Endothelial cell of umbilical vein (primary cell): ENCODE data around the gene CHIT1. TPM values are rescaled to one million over a fixed set of nuclear protein-coding genes. Genes with fewer than 3 reads are reported as not detected.

Experiments
- BruUV-seq: library from RNA; stranded (reverse); fragments of 400-500 nt; replicated peaks from 2 replicates; lab custom pipeline; 2021; lab: Mats Ljungman, UMichigan
- CTCF ChIA-PET: fragments of 300-600, 350-600 bp; sonication (Branson Sonifier 250); formaldehyde crosslinking; loops from one replicate; lab custom pipeline; 2021; ENCODE audit warnings: antibody characterized with exemption, inconsistent platforms; lab: Charles Lee
- POLR2A ChIA-PET: fragments of 300-600, 350-600 bp; sonication (Branson Sonifier 250); formaldehyde crosslinking; loops from one replicate; lab custom pipeline; 2021; ENCODE audit warnings: antibody characterized with exemption, inconsistent platforms; lab: Charles Lee
- DNase-seq: peaks from one replicate; pipeline ENCODE4 v3.0.0-alpha.2; 2011; ENCODE audit warnings: low read depth, low spot score
- FAIRE-seq: peaks from 2 replicates; lab custom pipeline; 2011; peaks lifted over from hg19 to GRCh38; lab: Jason Lieb, UNC
- H2AFZ ChIP-seq: 2 replicates; pipeline ENCODE4 v1.6.0; 2012; ENCODE audit warnings: low read depth, low read length, control low read depth, inconsistent platforms
- H3K27ac ChIP-seq: 2 replicates; pipeline ENCODE4 v1.5.1; 2011; ENCODE audit warnings: low read depth, mild to moderate bottlenecking, control low read depth, low read length, moderate library complexity; ENCODE audit not compliant: insufficient read depth
- H3K27me3 ChIP-seq, 2 experiments: 2 replicates each; pipeline versions ENCODE4 v1.6.0 to v1.6.1; 2011; ENCODE audit warnings: low read length in 2 of 2, mixed read lengths in 1 of 2; ENCODE audit not compliant: control insufficient read depth in 2 of 2, insufficient read depth in 2 of 2
- H3K36me3 ChIP-seq, 2 experiments: 2 replicates in 1 of 2; 3 replicates in 1 of 2; pipeline ENCODE4 v1.5.1; 2011; ENCODE audit warnings: low read length in 2 of 2, mild to moderate bottlenecking in 1 of 2, moderate library complexity in 1 of 2; ENCODE audit not compliant: control insufficient read depth in 2 of 2, insufficient read depth in 2 of 2; ENCODE audit errors: extremely low read depth in 1 of 2
- H3K4me1 ChIP-seq: 3 replicates; pipeline ENCODE4 v1.5.1; 2011; ENCODE audit warnings: mild to moderate bottlenecking, low read length; ENCODE audit not compliant: control insufficient read depth, insufficient read depth; ENCODE audit errors: extremely low read depth
- H3K4me2 ChIP-seq: 2 replicates; pipeline ENCODE4 v1.6.1; 2011; ENCODE audit warnings: low read length, control low read depth, mixed read lengths; ENCODE audit not compliant: insufficient read depth
- H3K4me3 ChIP-seq, 3 experiments: fragments of 200-600 bp in 1 of 3; sonication (generic), shearing (Covaris generic) in 1 of 3; replicated peaks in 1 of 3; 2 replicates each; pipeline ENCODE4 v1.5.1; 2011 to 2016; ENCODE audit warnings: control low read depth in 3 of 3, low read length in 3 of 3, mild to moderate bottlenecking in 2 of 3, inconsistent platforms in 1 of 3, low read depth in 1 of 3, moderate library complexity in 1 of 3; ENCODE audit not compliant: insufficient read depth in 1 of 3
- H3K79me2 ChIP-seq: 2 replicates; pipeline ENCODE4 v1.6.0; 2012; ENCODE audit warnings: low read length, inconsistent platforms; ENCODE audit not compliant: control insufficient read depth, insufficient read depth
- H3K9ac ChIP-seq: replicated peaks from 2 replicates; pipeline ENCODE3; 2011; ENCODE audit warnings: low read length, control low read depth; ENCODE audit not compliant: insufficient read depth; ENCODE audit errors: extremely low read depth
- H3K9me1 ChIP-seq: replicated peaks from 3 replicates; pipeline ENCODE4 v1.6.0; 2011; ENCODE audit warnings: mild to moderate bottlenecking, low read length; ENCODE audit not compliant: control insufficient read depth, insufficient read depth; ENCODE audit errors: extremely low read depth
- H3K9me3 ChIP-seq: replicated peaks from 2 replicates; pipeline ENCODE4 v1.5.1; 2012; ENCODE audit warnings: low read length, inconsistent platforms; ENCODE audit not compliant: control insufficient read depth, insufficient read depth
- H4K20me1 ChIP-seq: replicated peaks from 2 replicates; pipeline ENCODE3; 2011; ENCODE audit warnings: mild to moderate bottlenecking, low read length; ENCODE audit not compliant: control insufficient read depth, insufficient read depth; ENCODE audit errors: extremely low read depth
- CTCF ChIP-seq, 2 donors: IDR thresholded peaks; 1 replicate in 1 of 2; 2 replicates in 1 of 2; pipeline ENCODE4 v1.5.1; 2011; ENCODE audit warnings: low read length in 2 of 2, mild to moderate bottlenecking in 2 of 2, moderate library complexity in 2 of 2, control low read depth in 1 of 2, inconsistent platforms in 1 of 2, low read depth in 1 of 2; ENCODE audit not compliant: insufficient read depth in 1 of 2; ENCODE audit errors: extremely low read depth in 1 of 2
- EZH2 ChIP-seq: IDR thresholded peaks from 2 replicates; pipeline ENCODE4 v1.6.1; 2012; ENCODE audit warnings: borderline replicate concordance, low read depth, mild to moderate bottlenecking, moderate library complexity, low read length, inconsistent platforms; ENCODE audit not compliant: severe bottlenecking
- FOS ChIP-seq: IDR thresholded peaks from 2 replicates; pipeline ENCODE4 v1.6.1; 2011; ENCODE audit warnings: mild to moderate bottlenecking, low read length, moderate library complexity, borderline replicate concordance; ENCODE audit not compliant: insufficient read depth
- GATA2 ChIP-seq: IDR thresholded peaks from 2 replicates; pipeline ENCODE4 v1.7.0; 2011; ENCODE audit warnings: low read depth, mild to moderate bottlenecking, moderate library complexity, mixed read lengths, low read length; ENCODE audit not compliant: insufficient read length, insufficient read depth
- JUN ChIP-seq: IDR thresholded peaks from 2 replicates; pipeline ENCODE4 v1.6.1; 2011; ENCODE audit warnings: borderline replicate concordance, low read depth; ENCODE audit not compliant: insufficient read length, insufficient read depth
- MAX ChIP-seq: IDR thresholded peaks from 2 replicates; pipeline ENCODE4 v1.6.1; 2011; ENCODE audit not compliant: insufficient read depth, insufficient read length
- MYC ChIP-seq: IDR thresholded peaks from one replicate; pipeline ENCODE4 v1.6.1; 2011; ENCODE audit warnings: mild to moderate bottlenecking, low read depth, low read length
- POLR2A ChIP-seq: IDR thresholded peaks from 2 replicates; pipeline ENCODE4 v1.6.1; 2012; ENCODE audit warnings: low read depth, mild to moderate bottlenecking, control low read depth, low read length
- POLR2AphosphoS5 ChIP-seq: IDR thresholded peaks from 2 replicates; pipeline ENCODE4 v1.6.1; 2012; ENCODE audit warnings: low read depth, mild to moderate bottlenecking, control low read depth, low read length, moderate library complexity; ENCODE audit not compliant: insufficient read depth
- dilution Hi-C: fragments of 300-500 bp; cut with MboI; formaldehyde crosslinking; loops from one replicate; pipeline ENCODE4 v1.15.0; 2019; ENCODE audit warnings: low sequenced_read_pairs; ENCODE audit not compliant: extremely low pct_ligation_motif_present
- intact Hi-C: fragments of 100-400 bp; cut with micrococcal nuclease; formaldehyde crosslinking; loops from one replicate; pipeline ENCODE4 v1.10.0; 2022
- polyA plus RNA-seq, 4 experiments: library from polyadenylated mRNA; depleted of rRNA in 3 of 4; stranded (reverse) in 3 of 4; unstranded in 1 of 4; fragments of >200 nt; gene quantifications; 2 replicates each; pipeline versions ENCODE4 v1.2.1 to v1.2.3, GENCODE V29; 2011 to 2012; ENCODE audit warnings: missing spikeins in 1 of 4
- total RNA-seq: library from RNA; stranded (reverse); gene quantifications from 2 replicates; pipeline ENCODE4 v1.2.3, GENCODE V29; 2021

The CHIT1 gene
- total and polyA plus RNA-seq, 2 donors (not counting 3 experiments of a cell fraction or from before 2014, with no cell fraction given) = not detected

DNA sequence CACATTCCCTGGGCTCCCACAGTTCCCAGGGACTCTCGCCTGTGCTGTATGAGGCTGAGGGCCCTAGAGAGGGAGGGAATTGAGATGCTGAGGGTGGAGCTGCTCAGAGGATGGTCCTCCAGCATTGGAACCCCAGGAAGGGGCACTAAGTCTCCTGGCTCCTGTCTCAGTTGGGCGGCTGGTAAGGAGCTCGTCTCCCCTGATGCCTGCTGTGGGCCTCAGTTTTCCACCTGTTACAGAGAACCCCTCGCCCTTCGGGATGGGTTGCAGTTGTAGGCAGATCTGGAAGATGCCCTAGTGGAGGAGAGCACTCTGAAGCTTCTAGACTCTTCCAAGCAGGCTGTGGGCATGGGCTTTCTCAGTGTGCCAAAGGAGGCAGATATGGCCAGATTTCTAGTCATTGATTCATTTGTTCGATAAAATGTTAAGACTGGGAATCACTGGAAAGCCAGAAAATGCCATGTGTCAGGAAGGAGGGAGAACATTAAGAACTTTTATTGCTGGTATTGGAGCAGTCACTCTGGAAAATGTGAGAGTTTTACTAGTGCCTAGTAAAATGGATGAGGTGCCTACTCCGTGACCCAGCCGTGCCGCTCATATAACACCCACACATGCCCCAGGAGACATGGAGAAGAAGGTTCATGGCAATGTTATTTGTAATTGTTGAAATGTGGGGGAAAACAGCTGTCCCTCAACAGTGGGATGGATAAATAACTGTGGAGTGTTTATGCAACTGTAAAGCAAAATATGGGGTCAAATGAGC, 53.0 kb downstream of the CHIT1 start:
- no TSS peak for BruUV-seq
- H3K36me3 ChIP-seq = no peaks in the 10 kb centered on the region
- H3K9ac ChIP-seq = no peak overlapping the region
- FAIRE-seq (no peak), DNase-seq (no peak)
- H3K79me2 ChIP-seq = no peaks in the 10 kb centered on the region
- no peaks in the 10 kb centered on the region for H3K9me3 ChIP-seq
- no peak overlapping the region for H3K4me2 ChIP-seq
- POLR2A ChIA-PET = no interaction called here
- no peak overlapping the region for H2AFZ ChIP-seq
- CTCF ChIA-PET = interaction anchor here (1.2 to 3.6 kb wide), 5 partner anchors 10 to 137 kb away, joined by 3 to 17 read pairs (median 4); no protein-coding TSS in a partner anchor
- peaks cover 6% of the 10 kb centered on the region for H3K4me1 ChIP-seq
- H3K4me3 ChIP-seq = no peak overlapping the region
- intact Hi-C loops = no loop called here
- H3K9me1 ChIP-seq = no peaks in the 10 kb centered on the region
- dilution Hi-C loops = no loop called here
- H4K20me1 ChIP-seq = no peaks in the 10 kb centered on the region
- TF ChIP-seq POLR2AphosphoS5 (no peak), POLR2A (no peak), MAX (no peak), FOS (no peak), CTCF (IDR thresholded peaks at IDR 0.05; ENCODE audit: extremely low read depth in 1 of 2, insufficient read depth in 1 of 2, low read depth in 1 of 2, low read length in 2 of 2) (no peak), GATA2 (no peak), JUN (no peak), MYC (no peak), EZH2 (no peak)
- no peak overlapping the region for H3K27ac ChIP-seq
- H3K27me3 ChIP-seq = no peaks in the 10 kb centered on the region
